IMR-90 (cell line): ENCODE data around the gene HDAC10. TPM values are rescaled to one million over a fixed set of nuclear protein-coding genes. Genes with fewer than 3 reads are reported as not detected.

ENCODE experiments used
- ATAC-seq: fragments of 200-7000 bp; cut with Tn5 transposase; 2 replicates; pipeline ENCODE4 v1.9.1; 2020; ENCODE audit warnings: low read depth, mild to moderate bottlenecking, moderate library complexity
- BruUV-seq: library from RNA; stranded (reverse); fragments of 400-500 nt; replicated peaks from 2 replicates; lab custom pipeline; 2021; lab: Mats Ljungman, UMichigan
- CTCF ChIA-PET: fragments of 300-600 bp; formaldehyde crosslinking; extraction: SDS; loops from one replicate; lab custom pipeline; 2021; ENCODE audit warnings: antibody characterized with exemption; lab: Yijun Ruan, JAX
- POLR2A ChIA-PET: fragments of 300-600 bp; sonication (Branson Sonifier 250); formaldehyde crosslinking; loops from one replicate; lab custom pipeline; 2022; ENCODE audit warnings: antibody characterized with exemption; ENCODE audit not compliant: unreplicated experiment; lab: Charles Lee
- DNase-seq: peaks from one replicate; pipeline ENCODE4 v3.0.0; 2013
- H2AFZ ChIP-seq: replicated peaks from 2 replicates; pipeline ENCODE3; 2013; ENCODE audit warnings: low read length, mild to moderate bottlenecking; ENCODE audit not compliant: poor library complexity
- H2AK5ac ChIP-seq: 2 replicates; pipeline ENCODE4 v1.6.1; 2013; ENCODE audit warnings: low read depth, low read length, inconsistent platforms
- H2AK9ac ChIP-seq: replicated peaks from 2 replicates; pipeline ENCODE3; 2013; ENCODE audit warnings: mild to moderate bottlenecking, low read depth, low read length, moderate library complexity; ENCODE audit not compliant: poor library complexity
- H2BK120ac ChIP-seq: 2 replicates; pipeline ENCODE4 v1.6.1; 2013; ENCODE audit warnings: low read depth, low read length, inconsistent platforms
- H2BK15ac ChIP-seq: 3 replicates; pipeline ENCODE4 v1.6.1; 2013; ENCODE audit warnings: low read depth, low read length, inconsistent platforms
- H2BK20ac ChIP-seq: 2 replicates; pipeline ENCODE4 v1.6.1; 2013; ENCODE audit warnings: low read depth, mild to moderate bottlenecking, inconsistent platforms, low read length, moderate library complexity
- H2BK5ac ChIP-seq: 2 replicates; pipeline ENCODE4 v1.6.1; 2013; ENCODE audit warnings: mild to moderate bottlenecking, low read depth, low read length, inconsistent platforms; ENCODE audit not compliant: poor library complexity, severe bottlenecking
- H3K14ac ChIP-seq: replicated peaks from 2 replicates; pipeline ENCODE4 v1.6.1; 2013; ENCODE audit warnings: low read depth, low read length, inconsistent platforms
- H3K18ac ChIP-seq: 2 replicates; pipeline ENCODE4 v1.6.1; 2013; ENCODE audit warnings: low read depth, low read length, control low read depth
- H3K23ac ChIP-seq: 2 replicates; pipeline ENCODE4 v1.6.1; 2013; ENCODE audit warnings: low read depth, low read length, inconsistent platforms
- H3K27ac ChIP-seq: 2 replicates; pipeline ENCODE4 v1.5.1; 2013; ENCODE audit warnings: mild to moderate bottlenecking, control low read depth, low read length; ENCODE audit not compliant: insufficient read depth
- H3K27me3 ChIP-seq: 2 replicates; pipeline ENCODE4 v1.6.1; 2013; ENCODE audit warnings: low read length; ENCODE audit not compliant: control insufficient read depth, insufficient read depth
- H3K36me3 ChIP-seq: 2 replicates; pipeline ENCODE4 v1.6.1; 2013; ENCODE audit warnings: low read length, mixed read lengths; ENCODE audit not compliant: control insufficient read depth, insufficient read depth
- H3K4ac ChIP-seq: 2 replicates; pipeline ENCODE4 v1.6.1; 2013; ENCODE audit warnings: low read depth, low read length, inconsistent platforms
- H3K4me1 ChIP-seq: 2 replicates; pipeline ENCODE4 v1.6.1; 2013; ENCODE audit warnings: low read length, mixed read lengths; ENCODE audit not compliant: control insufficient read depth, insufficient read depth
- H3K4me2 ChIP-seq: 2 replicates; pipeline ENCODE4 v1.6.1; 2013; ENCODE audit warnings: low read depth, mild to moderate bottlenecking, control low read depth, low read length, moderate library complexity
- H3K4me3 ChIP-seq: 2 replicates; pipeline ENCODE4 v1.5.1; 2013; ENCODE audit warnings: low read depth, mild to moderate bottlenecking, control low read depth, low read length, moderate library complexity; ENCODE audit not compliant: insufficient read depth
- H3K56ac ChIP-seq: 2 replicates; pipeline ENCODE4 v1.6.1; 2013; ENCODE audit warnings: low read length, inconsistent platforms; ENCODE audit not compliant: insufficient read depth; ENCODE audit errors: extremely low read depth
- H3K79me1 ChIP-seq, 2 experiments: 2 replicates each; pipeline ENCODE4 v1.6.1; 2013; ENCODE audit warnings: low read length in 2 of 2, inconsistent platforms in 1 of 2, low read depth in 1 of 2
- H3K9ac ChIP-seq: 2 replicates; pipeline ENCODE4 v1.6.1; 2013; ENCODE audit warnings: low read depth, low read length, control low read depth
- H3K9me1 ChIP-seq: 2 replicates; pipeline ENCODE4 v1.6.1; 2013; ENCODE audit warnings: low read length, inconsistent platforms; ENCODE audit not compliant: insufficient read depth
- H3K9me3 ChIP-seq: 2 replicates; pipeline ENCODE4 v1.6.1; 2013; ENCODE audit warnings: low read length; ENCODE audit not compliant: control insufficient read depth, insufficient read depth
- H4K20me1 ChIP-seq: 2 replicates; pipeline ENCODE4 v1.6.1; 2013; ENCODE audit warnings: low read length, inconsistent platforms; ENCODE audit not compliant: insufficient read depth
- H4K5ac ChIP-seq: 2 replicates; pipeline ENCODE4 v1.6.1; 2013; ENCODE audit warnings: mild to moderate bottlenecking, low read depth, low read length, control low read depth
- H4K8ac ChIP-seq, 2 experiments: 2 replicates each; pipeline ENCODE4 v1.6.1; 2013; ENCODE audit warnings: low read depth in 2 of 2, low read length in 2 of 2, control low read depth in 1 of 2, inconsistent platforms in 1 of 2
- H4K91ac ChIP-seq: 2 replicates; pipeline ENCODE4 v1.6.1; 2013; ENCODE audit warnings: low read depth, low read length, inconsistent platforms; ENCODE audit not compliant: insufficient read depth
- BHLHE40 ChIP-seq: fragments of 150-350 bp; IDR thresholded peaks from 2 replicates; pipeline ENCODE4 v1.6.1; 2016; ENCODE audit warnings: mild to moderate bottlenecking, low read depth, low read length
- CEBPB ChIP-seq: IDR thresholded peaks from 2 replicates; pipeline ENCODE4 v1.6.1; 2012; ENCODE audit warnings: low read depth, low read length, improper control_type of control experiment
- CHD1 ChIP-seq: IDR thresholded peaks from 2 replicates; pipeline ENCODE4 v1.6.1; 2012; ENCODE audit warnings: low read depth, low read length, improper control_type of control experiment
- CTCF ChIP-seq: conservative IDR thresholded peaks from 2 replicates; pipeline ENCODE4 v1.5.1; 2012; ENCODE audit warnings: mild to moderate bottlenecking, low read depth, low read length, improper control_type of control experiment
- ELK1 ChIP-seq: fragments of 150-350 bp; IDR thresholded peaks from 2 replicates; pipeline ENCODE4 v1.6.1; 2016; ENCODE audit warnings: low read depth, mild to moderate bottlenecking, low read length, moderate library complexity, borderline replicate concordance
- FOS ChIP-seq: fragments of 150-350 bp; IDR thresholded peaks from 2 replicates; pipeline ENCODE4 v1.6.1; 2016; ENCODE audit warnings: low read depth, low read length
- MAZ ChIP-seq: IDR thresholded peaks from 2 replicates; pipeline ENCODE4 v1.6.1; 2012; ENCODE audit warnings: low read depth, mild to moderate bottlenecking, low read length, improper control_type of control experiment, moderate library complexity, borderline replicate concordance
- MXI1 ChIP-seq: IDR thresholded peaks from 2 replicates; pipeline ENCODE4 v1.6.1; 2012; ENCODE audit warnings: low read depth, mild to moderate bottlenecking, low read length, moderate library complexity, borderline replicate concordance
- NFE2L2 ChIP-seq: fragments of 150-350 bp; IDR thresholded peaks from 2 replicates; pipeline ENCODE4 v1.6.1; 2016; ENCODE audit warnings: low read depth, mild to moderate bottlenecking, low read length
- POLR2A ChIP-seq: IDR thresholded peaks from 2 replicates; pipeline ENCODE4 v1.6.1; 2012; ENCODE audit warnings: mild to moderate bottlenecking, low read depth, low read length
- RAD21 ChIP-seq: IDR thresholded peaks from 2 replicates; pipeline ENCODE4 v1.6.1; 2012; ENCODE audit warnings: low read length, improper control_type of control experiment
- RCOR1 ChIP-seq: IDR thresholded peaks from 2 replicates; pipeline ENCODE4 v1.6.1; 2012; ENCODE audit warnings: mild to moderate bottlenecking, low read length, improper control_type of control experiment; ENCODE audit not compliant: insufficient replicate concordance
- RFX5 ChIP-seq: IDR thresholded peaks from 2 replicates; pipeline ENCODE4 v1.8.0; 2012; ENCODE audit warnings: low read depth, mild to moderate bottlenecking, low read length, moderate library complexity
- SMC3 ChIP-seq: fragments of 150-350 bp; IDR thresholded peaks from 2 replicates; pipeline ENCODE4 v1.6.1; 2016; ENCODE audit warnings: low read depth, mild to moderate bottlenecking, antibody characterized with exemption, low read length, moderate library complexity
- WGBS, 2 experiments: methylation state at CpG; one replicate each; pipeline versions ENCODE4 v1.1.5 to v1.1.7; 2013; ENCODE audit warnings: missing lambda C conversion rate in 2 of 2; ENCODE audit not compliant: insufficient read length in 1 of 2; ENCODE audit errors: extremely low coverage in 2 of 2; 5-methylcytosine and 5-hydroxymethylcytosine counted together
- dilution Hi-C: fragments of 300-500 bp; cut with HindIII; formaldehyde crosslinking; loops from one replicate; pipeline ENCODE4 v1.14.3; 2018; ENCODE audit warnings: low sequenced_read_pairs; ENCODE audit not compliant: unreplicated experiment
- in situ Hi-C: fragments of 300-500 bp; cut with MboI; formaldehyde crosslinking; loops from 3 replicates; pipeline ENCODE4 v1.14.3; 2019; ENCODE audit warnings: low sequenced_read_pairs, inconsistent platforms, mixed read lengths
- intact Hi-C: fragments of 100-400 bp; cut with micrococcal nuclease; formaldehyde crosslinking; loops from 2 replicates; pipeline ENCODE4 v1.10.0; 2022
- polyA plus RNA-seq, 3 experiments: library from polyadenylated mRNA; depleted of rRNA; stranded (reverse); fragments of >200 nt; gene quantifications; 2 replicates each; pipeline ENCODE4 v1.2.3, GENCODE V29; 2012; ENCODE audit warnings: low replicate concordance in 1 of 3
- total RNA-seq: library from RNA; depleted of rRNA; stranded (reverse); fragments of >200 nt; gene quantifications from 2 replicates; pipeline ENCODE4 v1.2.3, GENCODE V29; 2012
- TF ChIP-seq, protein P1 (sequence below): fragments of 150-350 bp; IDR thresholded peaks from 2 replicates; pipeline ENCODE4 v1.6.1; 2017; ENCODE audit warnings: mild to moderate bottlenecking, antibody characterized with exemption, low read length, low read depth

HDAC10 gene
- total and polyA plus RNA-seq, 2 of the 4 experiments (the other 2 are of a cell fraction): 3.9 to 35.7 TPM

DNA sequence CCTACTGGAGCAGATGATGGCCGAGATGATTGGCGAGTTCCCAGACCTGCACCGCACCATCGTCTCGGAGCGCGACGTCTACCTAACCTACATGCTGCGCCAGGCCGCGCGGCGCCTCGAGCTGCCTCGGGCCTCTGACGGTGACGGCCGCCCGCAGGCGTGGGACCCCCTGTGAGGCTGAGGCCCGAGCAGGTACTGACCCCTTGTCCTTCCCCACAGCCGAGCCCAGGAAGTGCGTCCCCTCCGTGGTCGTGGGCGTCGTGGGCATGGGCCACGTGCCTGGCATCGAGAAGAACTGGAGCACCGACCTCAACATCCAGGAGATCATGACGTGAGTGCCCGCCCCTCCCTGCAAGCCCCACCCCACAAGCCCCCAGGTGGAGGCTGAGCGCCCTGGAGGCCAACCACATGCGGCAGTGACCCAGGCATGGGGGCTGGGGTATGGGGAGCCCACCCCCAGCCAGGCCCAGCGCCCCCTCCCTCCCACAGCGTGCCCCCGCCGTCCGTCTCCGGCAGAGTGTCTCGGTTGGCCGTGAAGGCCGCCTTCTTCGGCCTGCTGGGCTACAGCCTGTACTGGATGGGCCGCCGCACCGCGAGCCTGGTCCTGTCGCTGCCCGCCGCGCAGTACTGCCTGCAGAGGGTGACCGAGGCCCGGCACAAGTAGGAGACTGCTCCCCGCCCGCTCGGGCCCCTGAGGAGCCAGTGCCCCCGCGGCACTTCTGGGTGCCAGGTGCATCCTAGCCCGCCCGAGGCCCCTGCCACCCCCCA lies 53.0 kb downstream of the HDAC10 start:
- no peak overlapping the region for H3K4me2 ChIP-seq
- H4K91ac ChIP-seq: no peak overlapping the region
- no TSS peak for BruUV-seq
- H2BK120ac ChIP-seq: no peak overlapping the region
- WGBS, 2 experiments: 95% methylated on average over 38 of the region's 61 CpGs; no CpG with 5 or more reads in 1 of the 2 experiments
- no peak overlapping the region for H3K18ac ChIP-seq
- no peak overlapping the region for H3K9ac ChIP-seq
- in situ Hi-C loops (no loop called here), intact Hi-C loops (no loop called here), dilution Hi-C loops (no loop called here)
- no peak overlapping the region for H3K27ac ChIP-seq
- no peak overlapping the region for H3K14ac ChIP-seq
- H2BK15ac ChIP-seq: no peak overlapping the region
- H2AK9ac ChIP-seq: no peak overlapping the region
- DNase-seq (no peak), ATAC-seq (no peak)
- H4K20me1 ChIP-seq: peaks cover 17% of the 10 kb centered on the region
- H3K9me3 ChIP-seq: no peaks in the 10 kb centered on the region
- CTCF ChIA-PET: no interaction called here
- no peak overlapping the region for H3K56ac ChIP-seq
- H3K9me1 ChIP-seq: 0 out of 2 replicates have a peak, but pooled peaks cover 2% of the 10 kb centered on the region
- no peak overlapping the region for H2AK5ac ChIP-seq
- POLR2A ChIA-PET: no interaction called here
- peaks cover 31% of the 10 kb centered on the region for H3K36me3 ChIP-seq
- H3K4me3 ChIP-seq: no peak overlapping the region
- no peak overlapping the region for H2AFZ ChIP-seq
- peaks cover 4% of the 10 kb centered on the region; the same call in 1 of the 2 replicates for H3K4me1 ChIP-seq
- H4K5ac ChIP-seq: no peak overlapping the region
- H4K8ac ChIP-seq: no peak overlapping the region
- H3K79me1 ChIP-seq: peaks cover 21 to 31% of the 10 kb centered on the region in 2 experiments
- H3K4ac ChIP-seq: no peak overlapping the region
- no peak overlapping the region for H2BK20ac ChIP-seq
- no peaks in the 10 kb centered on the region for H3K27me3 ChIP-seq
- no peak overlapping the region for H3K23ac ChIP-seq
- no peak overlapping the region for H2BK5ac ChIP-seq
- TF ChIP-seq ELK1: no peak
- no peak for TF ChIP-seq RFX5
- TF ChIP-seq RAD21: no peak
- TF ChIP-seq, protein P1, sequence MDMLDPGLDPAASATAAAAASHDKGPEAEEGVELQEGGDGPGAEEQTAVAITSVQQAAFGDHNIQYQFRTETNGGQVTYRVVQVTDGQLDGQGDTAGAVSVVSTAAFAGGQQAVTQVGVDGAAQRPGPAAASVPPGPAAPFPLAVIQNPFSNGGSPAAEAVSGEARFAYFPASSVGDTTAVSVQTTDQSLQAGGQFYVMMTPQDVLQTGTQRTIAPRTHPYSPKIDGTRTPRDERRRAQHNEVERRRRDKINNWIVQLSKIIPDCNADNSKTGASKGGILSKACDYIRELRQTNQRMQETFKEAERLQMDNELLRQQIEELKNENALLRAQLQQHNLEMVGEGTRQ: no peak
- no peak for TF ChIP-seq SMC3
- TF ChIP-seq CTCF: no peak
- no peak for TF ChIP-seq FOS
- no peak for TF ChIP-seq MXI1
- TF ChIP-seq POLR2A: no peak
- no peak for TF ChIP-seq RCOR1
- TF ChIP-seq NFE2L2: no peak
- TF ChIP-seq CEBPB: no peak
- no peak for TF ChIP-seq BHLHE40
- TF ChIP-seq MAZ: no peak
- TF ChIP-seq CHD1: no peak
